Liver (tissue), 9 donors: ENCODE data around the gene BCAP31. TPM values are rescaled to one million over a fixed set of nuclear protein-coding genes. Genes with fewer than 3 reads are reported as not detected.

Source experiments
- DNase-seq: peaks from one replicate; pipeline ENCODE4 v3.0.0-alpha.2; 2017; ENCODE audit warnings: low spot score
- H3K27ac ChIP-seq, 2 donors: one replicate each; pipeline ENCODE4 v1.7.0; 2013; ENCODE audit warnings: inconsistent platforms in 2 of 2, low read length in 2 of 2, control low read depth in 1 of 2, low read depth in 1 of 2, mild to moderate bottlenecking in 1 of 2
- H3K27me3 ChIP-seq, 4 donors: one replicate each; pipeline versions ENCODE4 v1.6.1 to v1.7.0; 2013; ENCODE audit warnings: low read length in 3 of 4, inconsistent platforms in 1 of 4, mild to moderate bottlenecking in 1 of 4, moderate library complexity in 1 of 4; ENCODE audit not compliant: control insufficient read depth in 4 of 4, insufficient read depth in 4 of 4
- H3K36me3 ChIP-seq, 4 donors: one replicate each; pipeline versions ENCODE4 v1.6.1 to v1.7.0; 2013; ENCODE audit warnings: low read length in 3 of 4, mild to moderate bottlenecking in 3 of 4, low read depth in 1 of 4, moderate library complexity in 1 of 4; ENCODE audit not compliant: control insufficient read depth in 4 of 4, insufficient read depth in 3 of 4
- H3K4me1 ChIP-seq, 4 donors: one replicate each; pipeline versions ENCODE4 v1.6.1 to v1.7.0; 2013; ENCODE audit warnings: low read length in 3 of 4, mild to moderate bottlenecking in 3 of 4, moderate library complexity in 1 of 4; ENCODE audit not compliant: control insufficient read depth in 4 of 4, insufficient read depth in 4 of 4
- H3K4me3 ChIP-seq, 3 donors: one replicate each; pipeline versions ENCODE4 v1.6.1 to v1.7.0; 2013; ENCODE audit warnings: low read length in 3 of 3, control low read depth in 1 of 3, low read depth in 1 of 3, mild to moderate bottlenecking in 1 of 3
- H3K9ac ChIP-seq, 2 donors: one replicate each; pipeline ENCODE4 v1.7.0; 2013; ENCODE audit warnings: low read length in 2 of 2, mild to moderate bottlenecking in 2 of 2, moderate library complexity in 2 of 2, control low read depth in 1 of 2, low read depth in 1 of 2
- H3K9me3 ChIP-seq, 4 donors: one replicate each; pipeline versions ENCODE4 v1.6.1 to v1.7.0; 2013; ENCODE audit warnings: low read length in 3 of 4; ENCODE audit not compliant: control insufficient read depth in 4 of 4
- ATF3 ChIP-seq: IDR thresholded peaks from 2 replicates; pipeline ENCODE4 v1.6.1; 2016; ENCODE audit warnings: antibody characterized with exemption
- CTCF ChIP-seq: fragments of 150-350 bp; IDR thresholded peaks from 2 replicates; pipeline ENCODE4 v1.5.1; 2017; ENCODE audit warnings: improper control_type of control experiment, low read depth, low read length; ENCODE audit not compliant: missing input control
- EGR1 ChIP-seq, 2 donors: IDR thresholded peaks; 2 replicates each; pipeline ENCODE4 v1.6.1; 2016 to 2018; ENCODE audit warnings: antibody characterized with exemption in 2 of 2, low read depth in 2 of 2
- FOXA1 ChIP-seq: IDR thresholded peaks from 2 replicates; pipeline ENCODE4 v1.6.1; 2016; ENCODE audit warnings: antibody characterized with exemption
- FOXA2 ChIP-seq: IDR thresholded peaks from 2 replicates; pipeline ENCODE4 v1.6.1; 2016; ENCODE audit warnings: antibody characterized with exemption
- GABPA ChIP-seq, 2 donors: IDR thresholded peaks in 1 of 2; conservative IDR thresholded peaks in 1 of 2; 2 replicates each; pipeline ENCODE4 v1.6.1; 2016; ENCODE audit warnings: antibody characterized with exemption in 2 of 2, mild to moderate bottlenecking in 1 of 2, moderate library complexity in 1 of 2
- HNF4A ChIP-seq, 2 donors: conservative IDR thresholded peaks; 2 replicates each; pipeline ENCODE4 v1.6.1; 2016; ENCODE audit warnings: antibody characterized with exemption in 2 of 2, mild to moderate bottlenecking in 2 of 2
- HNF4G ChIP-seq: IDR thresholded peaks from 2 replicates; pipeline ENCODE4 v1.6.1; 2016; ENCODE audit warnings: antibody characterized with exemption
- JUND ChIP-seq, 2 donors: IDR thresholded peaks; 2 replicates each; pipeline ENCODE4 v1.6.1; 2016; ENCODE audit warnings: antibody characterized with exemption in 2 of 2
- MAX ChIP-seq: IDR thresholded peaks from 2 replicates; pipeline ENCODE4 v1.6.1; 2016; ENCODE audit warnings: antibody characterized with exemption
- NR2F2 ChIP-seq: IDR thresholded peaks from 2 replicates; pipeline ENCODE4 v1.6.1; 2016; ENCODE audit warnings: antibody characterized with exemption
- RAD21 ChIP-seq, 2 donors: IDR thresholded peaks; 2 replicates each; pipeline ENCODE4 v1.6.1; 2016; ENCODE audit warnings: antibody characterized with exemption in 2 of 2, mild to moderate bottlenecking in 2 of 2
- REST ChIP-seq: IDR thresholded peaks from 2 replicates; pipeline ENCODE4 v1.6.1; 2016; ENCODE audit warnings: antibody characterized with exemption, mild to moderate bottlenecking
- RXRA ChIP-seq, 2 donors: IDR thresholded peaks; 2 replicates each; pipeline ENCODE4 v1.6.1; 2017 to 2018; ENCODE audit warnings: antibody characterized with exemption in 2 of 2, mild to moderate bottlenecking in 1 of 2
- SP1 ChIP-seq: IDR thresholded peaks from 2 replicates; pipeline ENCODE4 v1.6.1; 2018; ENCODE audit warnings: antibody characterized with exemption, mild to moderate bottlenecking
- TAF1 ChIP-seq: conservative IDR thresholded peaks from 2 replicates; pipeline ENCODE4 v1.6.1; 2016; ENCODE audit warnings: antibody characterized with exemption, mild to moderate bottlenecking
- YY1 ChIP-seq: IDR thresholded peaks from 2 replicates; pipeline ENCODE4 v1.6.1; 2016; ENCODE audit warnings: antibody characterized with exemption, mild to moderate bottlenecking
- ZBTB33 ChIP-seq: IDR thresholded peaks from 2 replicates; pipeline ENCODE4 v1.6.1; 2016; ENCODE audit warnings: antibody characterized with exemption
- WGBS: extraction: QIAGEN DNeasy Blood & Tissue Kit; methylation state at CpG from one replicate; pipeline ENCODE4 v1.1.7; 2013; 5-methylcytosine and 5-hydroxymethylcytosine counted together
- polyA plus RNA-seq, 2 donors: library from polyadenylated mRNA; stranded (reverse) in 1 of 2; unstranded in 1 of 2; fragments of 200-250 nt in 1 of 2; fragments of >200 nt in 1 of 2; fragmentation: Nextera tagmentation in 1 of 2; extraction: Ambion mirVana in 1 of 2; gene quantifications; one replicate each; pipeline versions ENCODE4 v1.2.1 to v1.2.3, GENCODE V29; 2013 to 2015
- total RNA-seq, 2 donors: library from RNA; depleted of rRNA; stranded (reverse); fragments of >200 nt; gene quantifications; one replicate each; pipeline ENCODE4 v1.2.3, GENCODE V29; 2014
- donor health status: healthy.
- donor health status: healthy.
- donor health status: healthy.
- donor health status: healthy.
- donor health status: healthy.

The BCAP31 gene
- total and polyA plus RNA-seq, 4 donors = 64.6 to 158 (median 119) TPM

- TF ChIP-seq ZBTB33 (no peak), MAX (no peak), EGR1 (IDR thresholded peaks at IDR 0.05; ENCODE audit: low read depth in 2 of 2) (no peak), ATF3 (no peak), RAD21 (IDR thresholded peaks at IDR 0.05) (no peak), SP1 (no peak), JUND (IDR thresholded peaks at IDR 0.05) (no peak)
Measured at GRCh38 chrX:153714256-153714655, 9.9 kb downstream of the BCAP31 start (continued).

DNA sequence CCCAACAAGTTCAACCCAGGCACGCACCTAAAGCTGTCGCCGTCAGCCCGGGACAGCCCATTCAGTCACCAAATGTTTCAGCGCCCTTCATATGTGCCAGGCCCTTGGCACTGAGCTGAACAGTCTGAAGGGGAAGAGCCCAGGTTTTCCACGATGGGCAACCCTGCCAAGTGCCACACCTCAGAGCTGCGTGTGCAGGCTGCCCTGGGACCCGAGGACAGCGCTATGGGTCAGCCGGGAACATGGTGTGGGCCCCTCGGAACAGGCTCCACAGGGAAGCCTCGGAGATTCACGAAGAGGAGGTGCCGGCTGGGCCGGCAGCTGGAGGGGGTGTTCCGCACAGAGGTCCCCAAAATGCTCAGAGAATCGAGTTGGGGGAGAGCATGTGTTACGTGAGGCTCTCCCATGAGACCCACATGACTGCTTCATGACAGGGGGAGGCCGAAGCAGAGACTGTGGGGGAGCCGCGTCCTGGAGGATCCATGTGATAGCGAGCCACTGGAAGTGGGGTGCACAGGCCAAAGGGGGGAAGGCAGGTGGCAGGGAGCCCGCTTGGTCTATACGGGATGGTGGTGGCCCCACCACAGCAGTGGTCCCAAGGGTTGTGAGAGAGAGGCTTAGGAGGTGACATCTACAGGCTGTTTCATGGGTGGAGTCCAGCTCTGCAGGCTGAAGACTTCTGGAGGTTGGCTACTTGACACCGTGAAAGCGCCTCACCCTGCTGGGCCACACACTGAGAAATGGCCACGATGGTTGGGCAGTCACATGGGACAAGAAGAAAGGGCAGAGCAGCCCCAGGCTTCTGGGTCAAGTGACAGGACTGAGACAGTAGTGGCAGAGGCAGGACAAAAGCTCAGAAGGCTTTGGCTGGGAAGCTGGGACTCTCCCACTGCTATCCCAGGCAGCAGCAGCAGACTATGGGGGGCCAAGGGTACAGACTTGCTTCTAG is 14.2 kb downstream of the BCAP31 start:
- H3K9me3 ChIP-seq = no peaks in the 10 kb centered on the region
- H3K27ac ChIP-seq = no peak overlapping the region
- no peak overlapping the region for H3K9ac ChIP-seq
- no peak overlapping the region for H3K4me3 ChIP-seq
- TF ChIP-seq ZBTB33 = no peak
- TF ChIP-seq FOXA1 = no peak
- no peak for TF ChIP-seq TAF1
- TF ChIP-seq RAD21 (IDR thresholded peaks at IDR 0.05) = no peak
- no peak for TF ChIP-seq YY1
- TF ChIP-seq JUND (IDR thresholded peaks at IDR 0.05) = no peak
- TF ChIP-seq CTCF = no peak
- no peak for TF ChIP-seq GABPA (IDR thresholded peaks at IDR 0.05 in 1 of 2, conservative IDR thresholded peaks at IDR 0.05 in 1 of 2)
- no peak for TF ChIP-seq HNF4A (conservative IDR thresholded peaks at IDR 0.05)
- TF ChIP-seq MAX = no peak
- no peak for TF ChIP-seq HNF4G
- no peak for TF ChIP-seq NR2F2
- no peak for TF ChIP-seq SP1
- no peak for TF ChIP-seq ATF3
- TF ChIP-seq RXRA (IDR thresholded peaks at IDR 0.05) = no peak
- no peak for TF ChIP-seq REST
- TF ChIP-seq EGR1 (IDR thresholded peaks at IDR 0.05; ENCODE audit: low read depth in 2 of 2) = no peak
- TF ChIP-seq FOXA2 = no peak
- DNase-seq = no peak
- no peaks in the 10 kb centered on the region for H3K4me1 ChIP-seq
- H3K27me3 ChIP-seq = no peaks in the 10 kb centered on the region
- peaks cover 8 to 29% (median 13%) of the 10 kb centered on the region in 4 donors for H3K36me3 ChIP-seq
- WGBS = 94% methylated on average over 27 of the region's 27 CpGs
